Vagina (tissue), 2 donors: ENCODE data around the gene FUT1. TPM values are rescaled to one million over a fixed set of nuclear protein-coding genes. Genes with fewer than 3 reads are reported as not detected.
A peak's percentile ranks its signal among the peaks of the same experiment; 100 is the strongest.

Experiments used
- DNase-seq, 2 donors: peaks; one replicate each; pipeline ENCODE4 v3.0.0-alpha.2; 2017; ENCODE audit errors: extremely low spot score in 2 of 2
- H3K27ac ChIP-seq: fragments of 200-600 bp; sonication (generic); one replicate; pipeline ENCODE4 v1.5.1; 2019
- H3K27me3 ChIP-seq: fragments of 200-600 bp; sonication (generic); one replicate; pipeline ENCODE4 v1.5.1; 2019
- H3K36me3 ChIP-seq, 2 donors: fragments of 200-600 bp; sonication (generic); one replicate each; pipeline ENCODE4 v1.5.1; 2017 to 2019
- H3K4me1 ChIP-seq: fragments of 200-600 bp; sonication (generic); one replicate; pipeline ENCODE4 v1.5.1; 2019
- H3K4me3 ChIP-seq, 2 donors: fragments of 200-600 bp; sonication (generic); 1 replicate in 1 of 2; 2 replicates in 1 of 2; pipeline ENCODE4 v1.5.1; 2016 to 2019
- H3K9me3 ChIP-seq: fragments of 200-600 bp; sonication (generic); one replicate; pipeline ENCODE4 v1.5.1; 2019
- POLR2A ChIP-seq, 2 donors: fragments of 450-650 bp; IDR thresholded peaks; one replicate each; pipeline ENCODE4 v1.6.1; 2017; ENCODE audit warnings: antibody characterized with exemption in 2 of 2, mild to moderate bottlenecking in 2 of 2, moderate library complexity in 2 of 2
- POLR2AphosphoS5 ChIP-seq, 2 donors: sonication (generic); formaldehyde crosslinking; IDR thresholded peaks; one replicate each; pipeline ENCODE4 v1.9.0; 2017; ENCODE audit warnings: antibody characterized with exemption in 2 of 2, mild to moderate bottlenecking in 2 of 2, low read depth in 1 of 2; ENCODE audit not compliant: insufficient read depth in 1 of 2
- intact Hi-C: fragments of 100-400 bp; cut with DNase I; formaldehyde crosslinking; loops from one replicate; pipeline ENCODE4 v1.15.1; 2023
- total RNA-seq: library from RNA; depleted of rRNA; stranded (reverse); fragments of >200 nt; gene quantifications from one replicate; pipeline ENCODE4 v1.2.3, GENCODE V29; 2016
- TF ChIP-seq, protein P1 (sequence below), 3 experiments: fragments of 450-650 bp in 2 of 3; fragments of 200-600 bp in 1 of 3; sonication (generic) in 1 of 3; IDR thresholded peaks; one replicate each; pipeline ENCODE4 v1.5.1; 2017 to 2019; ENCODE audit warnings: antibody characterized with exemption in 3 of 3, mild to moderate bottlenecking in 2 of 3, moderate library complexity in 2 of 3

Gene FUT1
- total RNA-seq, 1 donor from 2014 or later, result 6.4 TPM

GRCh38 chr19:48708471-48708870 is 44.0 kb downstream of the FUT1 start:
- Histone ChIP-seq H3K4me1 (peaks cover 8% of the 10 kb centered on the region), H3K4me3 (no peak overlapping the region), H3K27me3 (no peaks in the 10 kb centered on the region), H3K9me3 (no peaks in the 10 kb centered on the region), H3K27ac (no peak overlapping the region), H3K36me3 (peaks cover 0 to under 1% of the 10 kb centered on the region in 2 donors)
- TF ChIP-seq, protein P1, sequence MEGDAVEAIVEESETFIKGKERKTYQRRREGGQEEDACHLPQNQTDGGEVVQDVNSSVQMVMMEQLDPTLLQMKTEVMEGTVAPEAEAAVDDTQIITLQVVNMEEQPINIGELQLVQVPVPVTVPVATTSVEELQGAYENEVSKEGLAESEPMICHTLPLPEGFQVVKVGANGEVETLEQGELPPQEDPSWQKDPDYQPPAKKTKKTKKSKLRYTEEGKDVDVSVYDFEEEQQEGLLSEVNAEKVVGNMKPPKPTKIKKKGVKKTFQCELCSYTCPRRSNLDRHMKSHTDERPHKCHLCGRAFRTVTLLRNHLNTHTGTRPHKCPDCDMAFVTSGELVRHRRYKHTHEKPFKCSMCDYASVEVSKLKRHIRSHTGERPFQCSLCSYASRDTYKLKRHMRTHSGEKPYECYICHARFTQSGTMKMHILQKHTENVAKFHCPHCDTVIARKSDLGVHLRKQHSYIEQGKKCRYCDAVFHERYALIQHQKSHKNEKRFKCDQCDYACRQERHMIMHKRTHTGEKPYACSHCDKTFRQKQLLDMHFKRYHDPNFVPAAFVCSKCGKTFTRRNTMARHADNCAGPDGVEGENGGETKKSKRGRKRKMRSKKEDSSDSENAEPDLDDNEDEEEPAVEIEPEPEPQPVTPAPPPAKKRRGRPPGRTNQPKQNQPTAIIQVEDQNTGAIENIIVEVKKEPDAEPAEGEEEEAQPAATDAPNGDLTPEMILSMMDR (IDR thresholded peaks at IDR 0.05), result no peak
- TF ChIP-seq POLR2A (IDR thresholded peaks at IDR 0.05) (no peak), POLR2AphosphoS5 (IDR thresholded peaks at IDR 0.05; ENCODE audit: insufficient read depth in 1 of 2, low read depth in 1 of 2) (no peak)
- DNase-seq, result no peak
- intact Hi-C loops, result loop anchor here (5.0 kb wide), 1 partner anchor 61 kb away; the partner anchor contains the start of gene CA11

DNA sequence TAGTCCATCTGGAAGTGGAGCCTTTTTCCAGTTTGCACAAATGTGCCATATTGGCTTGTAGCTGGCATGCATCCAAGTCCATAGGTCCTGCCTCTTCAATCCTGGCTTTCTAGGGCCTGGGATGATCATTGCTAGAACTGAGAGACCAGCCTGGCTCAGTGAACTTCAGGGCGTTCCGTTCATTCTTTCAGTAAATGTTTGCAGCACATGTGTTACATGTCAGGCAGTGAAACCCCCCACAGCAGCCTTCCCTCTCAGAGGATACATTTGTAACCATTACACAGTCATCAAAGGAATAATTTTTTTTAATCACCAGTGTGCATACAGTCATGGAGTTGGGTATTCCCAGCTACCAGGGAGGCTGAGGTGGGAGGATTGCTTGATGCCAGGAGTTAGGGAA is 47.0 kb downstream of the FUT1 start:
- Histone ChIP-seq H3K36me3 (peaks cover 0 to 12% of the 10 kb centered on the region in 2 donors), H3K4me3 (no peak overlapping the region), H3K4me1 (no peaks in the 10 kb centered on the region), H3K27me3 (no peaks in the 10 kb centered on the region), H3K9me3 (no peaks in the 10 kb centered on the region), H3K27ac (no peak overlapping the region)
- intact Hi-C loops, result loop anchor here (5.0 kb wide), 1 partner anchor 58 kb away; the partner anchor contains the start of gene CA11
- TF ChIP-seq, protein P1 (IDR thresholded peaks at IDR 0.05), result no peak
- no peak for TF ChIP-seq POLR2AphosphoS5 (IDR thresholded peaks at IDR 0.05; ENCODE audit: insufficient read depth in 1 of 2, low read depth in 1 of 2)
- TF ChIP-seq POLR2A (IDR thresholded peaks at IDR 0.05), result no peak
- DNase-seq, result no peak

- H3K36me3 ChIP-seq, result peaks cover 0 to 12% of the 10 kb centered on the region in 2 donors
- H3K27ac ChIP-seq, result no peak overlapping the region
- no peak overlapping the region for H3K4me3 ChIP-seq
- TF ChIP-seq POLR2A (IDR thresholded peaks at IDR 0.05) (no peak), POLR2AphosphoS5 (IDR thresholded peaks at IDR 0.05; ENCODE audit: insufficient read depth in 1 of 2, low read depth in 1 of 2) (no peak)
- TF ChIP-seq, protein P1 (IDR thresholded peaks at IDR 0.05), result no peak
- no peaks in the 10 kb centered on the region for H3K9me3 ChIP-seq
- DNase-seq, result no peak
- intact Hi-C loops, result no loop called here
- H3K4me1 ChIP-seq, result no peaks in the 10 kb centered on the region
- H3K27me3 ChIP-seq, result no peaks in the 10 kb centered on the region
Measured at GRCh38 chr19:48703316-48703715, 49.1 kb downstream of the FUT1 start.

DNA sequence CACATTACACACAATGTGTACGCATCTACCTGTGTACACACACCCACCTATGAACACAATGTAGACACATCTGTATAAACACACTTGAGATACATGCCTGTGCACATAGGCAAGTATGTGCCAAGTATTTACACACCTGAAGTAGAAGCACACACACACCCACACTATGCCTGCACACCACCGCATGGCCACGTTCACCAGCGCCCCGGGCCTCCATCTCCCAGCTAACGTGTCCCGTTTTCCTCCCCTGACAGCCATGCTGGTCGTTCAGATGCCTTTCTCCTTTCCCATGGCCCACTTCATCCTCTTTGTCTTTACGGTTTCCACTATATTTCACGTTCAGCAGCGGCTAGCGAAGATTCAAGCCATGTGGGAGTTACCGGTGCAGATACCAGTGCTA is 49.7 kb downstream of the FUT1 start:
- Histone ChIP-seq H3K9me3 (no peaks in the 10 kb centered on the region), H3K4me1 (no peaks in the 10 kb centered on the region), H3K27me3 (no peaks in the 10 kb centered on the region), H3K27ac (no peak overlapping the region), H3K4me3 (no peak overlapping the region), H3K36me3 (peaks cover 0 to 12% of the 10 kb centered on the region in 2 donors)
- TF ChIP-seq, protein P1 (IDR thresholded peaks at IDR 0.05), result no peak
- TF ChIP-seq POLR2AphosphoS5 (IDR thresholded peaks at IDR 0.05; ENCODE audit: insufficient read depth in 1 of 2, low read depth in 1 of 2), result no peak
- TF ChIP-seq POLR2A (IDR thresholded peaks at IDR 0.05), result no peak
- intact Hi-C loops, result no loop called here
- no peak for DNase-seq

DNA sequence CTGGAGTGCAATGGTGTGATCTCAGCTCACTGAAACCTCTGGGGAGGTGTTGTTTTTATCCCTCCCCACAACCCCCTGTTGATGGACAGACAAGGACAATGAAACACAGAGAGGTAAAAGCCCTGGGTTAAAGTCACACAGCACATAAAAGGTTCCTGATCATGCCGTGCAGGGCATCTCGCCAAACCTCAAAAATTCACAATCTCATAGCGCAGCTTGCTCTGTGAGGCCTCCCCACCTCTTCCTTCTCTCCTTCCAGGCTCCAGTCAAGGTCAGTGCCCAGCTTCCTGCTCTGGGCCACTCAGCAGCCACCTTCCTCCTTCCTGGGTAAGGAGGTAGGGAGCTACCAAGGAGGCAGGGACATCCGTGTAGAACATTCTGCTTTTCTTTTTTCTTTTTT is 54.4 kb downstream of the FUT1 start:
- Histone ChIP-seq H3K4me3 (no peak overlapping the region), H3K27ac (peak overlapping the region; percentile 42), H3K4me1 (peaks cover 13% of the 10 kb centered on the region), H3K9me3 (no peaks in the 10 kb centered on the region), H3K36me3 (peaks cover 0 to 8% of the 10 kb centered on the region in 2 donors), H3K27me3 (no peaks in the 10 kb centered on the region)
- DNase-seq, result no peak
- intact Hi-C loops, result no loop called here
- no peak for TF ChIP-seq POLR2AphosphoS5 (IDR thresholded peaks at IDR 0.05; ENCODE audit: insufficient read depth in 1 of 2, low read depth in 1 of 2)
- no peak for TF ChIP-seq POLR2A (IDR thresholded peaks at IDR 0.05)
- TF ChIP-seq, protein P1 (IDR thresholded peaks at IDR 0.05), result no peak
